Erythroblast (primary cell): ENCODE data around the gene WFIKKN2.

Experiments
- GATA1 ChIP-seq: IDR thresholded peaks from 2 replicates; pipeline ENCODE4 v1.6.1; 2011; ENCODE audit warnings: low read depth, mild to moderate bottlenecking, control low read depth, low read length, moderate library complexity
- POLR2A ChIP-seq: IDR thresholded peaks from 2 replicates; pipeline ENCODE4 v1.6.1; 2011; ENCODE audit warnings: mild to moderate bottlenecking, low read length

DNA sequence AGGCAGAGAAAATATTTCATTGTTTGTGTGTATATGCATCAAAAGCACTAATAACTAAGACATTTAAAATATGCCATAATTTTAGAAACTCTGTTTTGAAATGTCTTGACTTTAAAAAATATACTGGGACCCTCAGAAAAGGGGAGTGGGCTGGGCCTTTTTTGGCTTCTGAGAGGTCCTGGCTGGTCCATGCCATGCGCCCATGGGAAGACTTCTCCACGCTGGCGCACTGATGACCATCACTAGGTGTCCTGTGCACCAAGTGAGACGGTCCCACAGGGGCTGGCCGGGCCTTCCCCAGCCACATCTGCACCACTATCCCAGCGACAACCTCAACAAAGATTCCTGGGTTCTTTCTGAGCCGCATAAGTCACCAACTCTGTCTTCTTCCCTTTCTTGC, 27.0 kb upstream of the WFIKKN2 start:
- TF ChIP-seq POLR2A: no peak
- no peak for TF ChIP-seq GATA1
